Fibroblast of skin of abdomen (primary cell): ENCODE results near the gene C13orf46.

Source experiments
- DNase-seq: peaks from one replicate; pipeline ENCODE4 v3.0.0-alpha.2; 2013

Gene C13orf46

DNA sequence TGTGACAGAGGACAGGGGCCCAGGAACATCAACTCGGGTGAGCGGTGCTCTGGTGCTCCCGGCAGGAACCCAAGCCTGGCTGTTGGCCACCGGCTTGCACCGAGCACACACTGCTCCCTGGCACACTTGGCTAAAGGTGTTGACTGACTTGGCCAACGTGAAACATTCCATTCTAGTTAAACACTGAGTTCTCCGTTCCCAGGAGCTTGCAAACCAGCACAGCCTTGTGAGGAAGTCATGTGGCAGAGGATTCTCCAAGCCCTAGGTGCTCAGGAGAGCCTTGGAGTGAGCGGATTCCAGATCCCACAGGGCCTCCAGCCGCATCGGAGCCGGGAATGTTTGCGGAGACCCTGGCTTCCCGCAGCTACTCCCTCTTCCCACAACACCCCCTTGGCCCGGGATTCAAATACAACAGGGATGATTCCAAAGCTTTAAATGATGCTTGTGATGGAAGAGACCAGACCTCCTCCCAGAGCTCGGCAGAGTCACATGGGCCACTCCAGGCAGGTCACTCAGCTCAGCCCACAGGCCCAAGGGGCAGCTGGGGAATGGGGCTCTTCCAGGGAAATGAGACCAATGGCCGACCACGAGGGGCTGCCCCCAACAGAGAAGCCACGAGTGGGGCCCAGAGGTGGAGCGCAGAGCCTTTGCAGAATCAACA is 2.9 kb downstream of the C13orf46 start:
- DNase-seq = peak; percentile 26

DNA sequence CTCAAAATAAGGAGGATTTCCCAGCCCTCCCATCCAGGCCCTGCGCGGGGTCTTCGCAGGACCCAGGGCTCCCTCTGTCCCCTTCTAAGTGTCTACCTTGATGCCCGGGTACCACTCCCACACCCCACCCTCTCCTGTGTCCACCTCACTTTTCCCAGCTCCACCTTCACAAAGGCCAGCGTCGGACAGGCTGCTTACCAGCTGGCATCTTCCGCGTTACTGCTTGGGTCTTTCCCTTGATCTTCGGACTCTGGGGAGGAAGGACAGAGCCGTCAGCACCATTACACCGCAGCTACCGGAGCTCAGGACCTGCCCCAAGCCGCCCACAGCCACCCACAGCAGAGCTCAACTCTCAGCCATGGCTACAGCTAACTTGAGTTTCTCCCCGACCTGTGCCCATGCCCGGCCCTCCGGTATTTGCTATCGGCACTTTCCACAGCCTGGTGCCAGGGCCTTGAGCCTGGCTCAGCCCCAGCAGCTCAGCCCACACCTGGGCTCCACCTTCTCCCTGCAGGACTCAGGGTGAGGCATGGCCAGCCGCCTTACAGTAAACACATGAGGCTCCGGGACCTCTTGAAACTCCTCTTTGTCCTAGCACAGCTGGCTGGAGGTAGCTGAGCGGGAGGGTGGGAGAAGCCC is 3.8 kb downstream of the C13orf46 start:
- DNase-seq = no peak

GRCh38 chr13:113969311-113969972 is 4.4 kb downstream of the C13orf46 start:
- DNase-seq = no peak

- no peak for DNase-seq
These were observed 5.2 kb downstream of the C13orf46 start for GRCh38 chr13:113968463-113969310.

DNA sequence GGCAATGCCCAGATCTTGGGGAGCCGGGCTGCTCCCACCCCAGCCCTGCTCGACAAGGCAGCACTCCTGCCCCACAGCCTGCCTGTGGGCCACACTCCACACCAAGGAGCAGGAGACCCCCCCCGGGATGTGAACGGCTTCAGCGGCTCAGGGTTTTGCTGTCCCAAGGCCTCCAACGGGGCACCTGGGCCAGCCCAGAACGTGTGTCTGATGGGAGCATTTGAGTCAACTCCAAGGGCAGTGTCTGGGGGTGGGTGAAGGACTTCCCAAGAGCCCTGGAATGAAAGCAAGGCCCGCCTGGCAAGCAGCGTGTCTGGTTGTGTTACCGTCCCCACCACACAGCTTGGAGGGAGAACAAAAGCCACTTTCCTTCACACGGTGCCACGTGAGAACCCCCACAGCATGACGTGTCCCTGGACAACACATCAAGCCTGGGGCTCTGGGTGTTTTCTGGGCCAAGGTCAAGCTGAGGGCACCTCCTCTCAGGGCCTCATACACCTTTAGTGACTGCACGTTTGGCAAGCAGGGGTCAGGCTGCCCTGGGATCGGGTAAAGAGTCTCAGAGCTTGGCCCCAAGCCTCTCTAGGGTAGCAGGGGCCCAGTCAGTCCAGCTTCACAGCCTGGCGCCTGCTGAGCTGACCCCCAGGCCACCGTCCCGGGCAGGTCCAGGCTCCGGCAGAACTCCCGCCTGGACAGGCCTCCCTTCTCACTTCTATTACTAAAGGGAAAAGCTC is 6.0 kb downstream of the C13orf46 start:
- DNase-seq = no peak

- no peak for DNase-seq
These were observed 6.6 kb downstream of the C13orf46 start for GRCh38 chr13:113967206-113967720.

- no peak for DNase-seq
These were observed 7.7 kb downstream of the C13orf46 start for GRCh38 chr13:113965968-113966884.

DNA sequence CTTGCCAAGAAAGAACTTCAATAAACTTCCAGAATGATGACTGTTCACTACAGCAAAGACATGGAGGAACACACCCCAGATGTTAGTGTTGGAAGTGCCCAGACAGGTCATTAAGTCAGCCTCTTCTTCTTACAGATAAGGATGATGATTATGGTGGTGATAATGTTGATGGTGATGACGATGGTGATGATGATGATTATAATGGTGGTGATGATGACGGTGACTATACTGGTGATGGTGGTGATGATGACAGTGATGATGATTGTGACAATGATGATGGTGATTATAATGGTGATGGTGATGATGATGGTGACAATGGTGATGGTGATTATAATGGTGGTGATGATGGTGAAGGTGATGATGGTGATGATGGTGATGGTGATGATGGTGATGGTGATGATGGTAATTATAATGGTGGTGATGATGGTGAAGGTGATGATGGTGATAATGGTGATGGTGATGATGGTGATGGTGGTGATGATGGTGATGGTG is 8.4 kb downstream of the C13orf46 start:
- DNase-seq = no peak

GRCh38 chr13:113964251-113964995 is 9.5 kb downstream of the C13orf46 start:
- DNase-seq = no peak

DNA sequence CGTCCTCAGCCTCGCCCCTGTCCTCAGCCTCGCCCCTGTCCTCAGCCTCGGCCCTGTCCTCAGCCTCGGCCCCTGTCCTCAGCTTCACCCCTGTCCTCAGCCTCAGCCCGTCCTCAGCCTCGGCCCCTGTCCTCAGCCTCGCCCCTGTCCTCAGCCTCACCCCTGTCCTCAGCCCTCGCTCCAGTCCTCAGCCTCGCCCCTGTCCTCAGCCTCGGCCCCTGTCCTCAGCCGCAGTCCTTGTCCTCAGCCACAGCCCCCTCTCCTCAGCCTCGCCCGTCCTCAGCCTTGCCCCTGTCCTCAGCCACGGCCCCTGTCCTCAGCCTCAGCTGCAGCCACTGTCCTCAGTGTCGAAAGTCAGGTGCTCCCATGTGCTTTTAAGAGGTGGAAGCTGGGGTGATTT is 10.5 kb downstream of the C13orf46 start:
- no peak for DNase-seq

DNA sequence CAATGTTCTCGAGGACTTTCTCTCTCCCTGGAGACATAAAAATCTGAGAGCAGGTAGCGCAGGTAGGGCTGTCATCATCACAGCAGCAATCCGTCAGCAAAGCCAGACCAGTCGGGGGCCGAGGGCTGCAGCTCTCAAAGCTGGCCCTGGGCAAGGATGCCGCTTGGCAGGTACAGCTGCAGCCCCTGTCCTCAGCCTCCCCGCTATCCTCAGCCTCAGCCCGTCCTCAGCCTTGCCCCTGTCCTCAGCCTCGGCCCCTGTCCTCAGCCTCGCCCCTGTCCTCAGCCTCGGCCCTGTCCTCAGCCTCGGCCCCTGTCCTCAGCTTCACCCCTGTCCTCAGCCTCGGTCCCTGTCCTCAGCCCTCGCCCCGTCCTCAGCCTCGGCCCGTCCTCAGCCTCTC is 10.9 kb downstream of the C13orf46 start:
- DNase-seq = no peak

GRCh38 chr13:113962386-113962785 is 11.5 kb downstream of the C13orf46 start:
- DNase-seq = no peak

DNA sequence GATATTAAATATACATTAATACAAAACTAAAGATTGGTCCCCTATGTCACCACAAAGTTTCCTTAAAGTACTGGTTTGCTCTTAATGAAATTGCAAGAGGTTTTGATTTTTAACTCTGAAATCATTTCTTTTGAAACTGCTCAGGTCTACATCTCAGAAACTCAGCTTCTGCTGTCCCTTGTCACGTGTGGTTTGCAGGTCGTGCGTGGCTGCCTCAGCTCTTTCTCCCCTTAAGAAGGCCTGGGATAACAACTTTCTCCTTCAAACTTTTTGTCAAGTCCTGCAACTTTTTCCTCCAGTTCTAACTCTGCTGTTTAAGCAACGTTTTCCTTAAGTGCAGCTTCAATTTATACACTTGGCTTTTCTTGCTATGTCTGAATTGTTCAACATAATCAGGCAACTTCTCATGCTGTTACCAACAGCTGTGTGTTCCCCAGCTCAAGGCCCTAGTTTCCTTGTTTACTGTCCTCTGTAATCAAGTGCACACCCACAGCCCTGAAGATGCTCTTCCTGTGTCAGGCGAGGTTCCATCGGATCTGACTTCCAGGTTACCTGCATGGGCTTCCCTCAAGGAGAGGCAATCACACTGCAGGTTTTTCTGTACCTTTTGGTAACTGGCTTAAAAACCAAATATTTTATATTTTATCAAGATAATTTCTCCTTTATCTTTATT is 13.5 kb downstream of the C13orf46 start:
- no peak for DNase-seq

GRCh38 chr13:113959198-113959597 is 14.7 kb downstream of the C13orf46 start:
- DNase-seq = no peak

GRCh38 chr13:113958373-113958772 is 15.5 kb downstream of the C13orf46 start:
- no peak for DNase-seq

DNA sequence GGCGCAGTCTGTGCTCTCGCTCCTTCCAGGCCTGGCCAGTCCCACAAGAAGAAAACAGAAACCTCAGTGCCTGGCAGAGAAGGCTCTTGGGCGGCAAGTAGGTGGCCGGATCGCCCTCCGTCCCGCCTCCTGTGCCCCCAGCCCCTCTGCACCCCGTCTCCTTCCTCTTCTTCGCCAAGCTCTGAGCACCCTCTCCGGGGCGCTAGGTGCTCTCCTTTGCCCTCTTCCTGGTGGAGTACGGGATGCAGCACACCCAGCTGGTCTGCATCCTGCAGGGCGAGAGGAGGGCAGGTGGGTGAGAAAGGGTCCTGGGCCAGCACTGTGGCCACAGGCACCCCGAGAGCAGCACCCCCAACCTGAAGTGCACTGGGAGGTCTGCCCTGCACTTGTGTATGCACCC is 17.3 kb downstream of the C13orf46 start:
- DNase-seq = no peak

DNA sequence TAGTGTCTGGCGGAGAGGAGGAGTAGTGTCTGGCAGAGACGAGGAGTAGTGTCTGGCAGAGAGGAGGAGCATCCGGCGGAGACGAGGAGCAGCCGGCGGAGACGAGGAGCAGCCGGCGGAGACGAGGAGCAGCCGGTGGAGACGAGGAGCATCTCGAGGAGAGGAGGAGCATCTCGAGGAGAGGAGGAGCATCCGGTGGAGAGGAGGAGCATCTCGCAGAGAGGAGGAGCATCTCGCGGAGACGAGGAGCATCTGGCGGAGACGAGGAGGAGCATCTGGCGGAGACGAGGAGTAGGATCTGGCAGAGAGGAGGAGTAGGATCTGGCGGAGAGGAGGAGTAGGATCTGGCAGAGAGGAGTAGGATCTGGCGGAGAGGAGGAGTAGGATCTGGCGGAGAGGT is 18.2 kb downstream of the C13orf46 start:
- no peak for DNase-seq

GRCh38 chr13:113955235-113955634 is 18.6 kb downstream of the C13orf46 start:
- DNase-seq = no peak

DNA sequence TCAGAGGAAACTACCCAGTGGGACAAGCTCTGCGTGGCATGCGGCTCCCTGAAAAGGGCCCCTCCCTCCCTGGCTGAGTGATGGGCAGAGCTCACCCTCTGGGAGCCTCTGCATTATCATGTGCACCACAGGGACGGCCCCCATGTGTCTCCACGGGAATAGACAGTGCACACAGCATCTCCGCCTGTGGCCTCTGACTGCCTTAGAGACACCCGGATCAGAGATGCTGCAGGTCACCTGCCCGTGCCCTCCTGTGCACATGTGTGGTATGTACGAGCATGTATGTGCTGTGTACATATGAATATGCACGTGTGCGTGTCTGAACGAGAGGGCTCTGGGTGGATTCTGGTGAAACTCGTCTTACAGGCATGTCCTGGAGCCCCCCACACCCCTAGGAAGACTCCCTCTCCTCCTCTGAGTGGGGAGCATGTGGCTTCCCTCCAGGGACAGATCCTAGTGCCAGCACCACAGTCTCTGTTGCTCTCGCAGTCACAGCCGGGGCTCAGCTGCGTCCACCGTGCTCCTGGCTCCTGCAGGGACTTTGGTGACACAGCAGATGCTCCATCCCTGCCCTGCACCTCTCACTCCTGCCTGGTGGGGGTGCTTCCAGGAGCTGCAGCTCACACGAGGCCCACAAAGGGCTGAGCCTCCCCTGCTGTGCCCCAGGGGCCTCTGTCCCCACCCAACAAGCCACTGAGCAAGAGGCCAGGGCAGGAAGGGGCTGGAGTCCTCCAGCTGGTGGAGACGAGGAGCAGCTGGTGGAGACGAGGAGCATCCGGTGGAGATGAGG is 19.6 kb downstream of the C13orf46 start:
- DNase-seq = no peak
